GM12878 (cell line): ENCODE data around the gene MSTN. TPM values are rescaled to one million over a fixed set of nuclear protein-coding genes. Genes with fewer than 3 reads are reported as not detected.

ENCODE experiments used
- ATAC-seq: fragments of 200-7000 bp; cut with Tn5 transposase; 3 replicates; pipeline ENCODE4 v1.9.1; 2020; ENCODE audit warnings: mild to moderate bottlenecking, moderate library complexity
- BruUV-seq: library from RNA; stranded (reverse); fragments of 400-500 nt; replicated peaks from 2 replicates; lab custom pipeline; 2021; lab: Mats Ljungman, UMichigan
- CTCF ChIA-PET: fragments of 300-600 bp; sonication (Branson Sonifier 250); formaldehyde crosslinking; extraction: SDS; loops from one replicate; lab custom pipeline; 2021; ENCODE audit warnings: inconsistent platforms; lab: Yijun Ruan, JAX
- POLR2A ChIA-PET: fragments of 350-600 bp; formaldehyde crosslinking; extraction: SDS; loops from one replicate; lab custom pipeline; 2021; ENCODE audit warnings: inconsistent platforms; lab: Charles Lee
- RAD21 ChIA-PET: fragments of 300-600 bp; sonication (Branson Sonifier 250); formaldehyde crosslinking; loops from one replicate; lab custom pipeline; 2023; ENCODE audit warnings: antibody characterized with exemption; ENCODE audit not compliant: unreplicated experiment; lab: Charles Lee
- SMC1A ChIA-PET: fragments of 300-600 bp; sonication (Branson Sonifier 250); formaldehyde crosslinking; loops from one replicate; lab custom pipeline; 2023; ENCODE audit not compliant: unreplicated experiment, uncharacterized antibody; lab: Charles Lee
- DNase-seq: peaks from one replicate; pipeline ENCODE4 v3.0.0-alpha.2; 2011; ENCODE audit warnings: low read depth, low spot score
- FAIRE-seq: peaks from 3 replicates; lab custom pipeline; 2011; peaks lifted over from hg19 to GRCh38; lab: Jason Lieb, UNC
- H2AFZ ChIP-seq: 2 replicates; pipeline ENCODE4 v1.6.0; 2011; ENCODE audit warnings: low read depth, low read length, control low read depth; ENCODE audit not compliant: control insufficient read depth
- H3K27ac ChIP-seq: 2 replicates; pipeline ENCODE4 v1.5.1; 2011; ENCODE audit warnings: control low read depth; ENCODE audit not compliant: control insufficient read depth, insufficient read depth
- H3K27me3 ChIP-seq, 2 experiments: replicated peaks in 1 of 2; 2 replicates each; pipeline versions ENCODE4 v1.6.0 to v1.6.1; 2011; ENCODE audit warnings: low read length in 1 of 2; ENCODE audit not compliant: control insufficient read depth in 2 of 2, insufficient read depth in 2 of 2
- H3K36me3 ChIP-seq, 2 experiments: 2 replicates each; pipeline ENCODE4 v1.5.1; 2011; ENCODE audit warnings: low read length in 1 of 2; ENCODE audit not compliant: control insufficient read depth in 2 of 2, insufficient read depth in 2 of 2
- H3K4me1 ChIP-seq: 2 replicates; pipeline ENCODE4 v1.6.1; 2011; ENCODE audit warnings: mild to moderate bottlenecking, low read length, moderate library complexity, mixed read lengths; ENCODE audit not compliant: control insufficient read depth, insufficient read depth
- H3K4me2 ChIP-seq: 2 replicates; pipeline ENCODE4 v1.6.0; 2011; ENCODE audit warnings: control low read depth; ENCODE audit not compliant: control insufficient read depth, insufficient read depth
- H3K4me3 ChIP-seq: fragments of 200-600 bp; sonication (generic); 2 replicates; pipeline ENCODE4 v1.5.1; 2016
- H3K79me2 ChIP-seq: 2 replicates; pipeline ENCODE4 v1.6.0; 2011; ENCODE audit warnings: low read length; ENCODE audit not compliant: control insufficient read depth, insufficient read depth
- H3K9ac ChIP-seq: 2 replicates; pipeline ENCODE4 v1.8.0; 2011; ENCODE audit warnings: low read length, control low read depth, mixed read lengths; ENCODE audit not compliant: control insufficient read depth, insufficient read depth
- H3K9me3 ChIP-seq: replicated peaks from 3 replicates; pipeline ENCODE4 v1.5.1; 2011; ENCODE audit warnings: mild to moderate bottlenecking, low read length; ENCODE audit not compliant: control insufficient read depth, insufficient read depth
- H4K20me1 ChIP-seq: 2 replicates; pipeline ENCODE4 v1.6.0; 2011; ENCODE audit not compliant: control insufficient read depth, insufficient read depth
- KLF5 ChIP-seq: fragments of 450-650 bp; IDR thresholded peaks from 2 replicates; pipeline ENCODE4 v1.6.1; 2014; ENCODE audit warnings: mild to moderate bottlenecking; ENCODE audit not compliant: partially characterized antibody
- POU2F2 ChIP-seq: IDR thresholded peaks from 3 replicates; pipeline ENCODE4 v1.6.1; 2011; ENCODE audit warnings: low read depth, mild to moderate bottlenecking, low read length, borderline replicate concordance
- RAD21 ChIP-seq: IDR thresholded peaks from 2 replicates; pipeline ENCODE4 v1.6.1; 2011; ENCODE audit warnings: mild to moderate bottlenecking, low read depth, low read length, moderate library complexity; ENCODE audit not compliant: insufficient read depth
- YY1 ChIP-seq: IDR thresholded peaks from 2 replicates; pipeline ENCODE4 v1.6.1; 2011; ENCODE audit warnings: low read depth, mild to moderate bottlenecking, low read length
- WGBS: methylation state at CpG from one replicate; pipeline ENCODE4 v1.1.6; 2016; ENCODE audit warnings: low lambda C conversion rate; ENCODE audit not compliant: insufficient replicate concordance, insufficient coverage; ENCODE audit errors: missing lambda C conversion rate; 5-methylcytosine and 5-hydroxymethylcytosine counted together
- in situ Hi-C: fragments of 300-500 bp; cut with MboI; formaldehyde crosslinking; loops from 9 replicates; pipeline ENCODE4 v1.14.3; 2018; ENCODE audit warnings: mixed read lengths
- intact Hi-C: fragments of 100-400 bp; cut with micrococcal nuclease; formaldehyde crosslinking; loops from one replicate; pipeline ENCODE4 v1.14.2; 2022; ENCODE audit not compliant: unreplicated experiment
- polyA plus RNA-seq, 11 experiments: library from polyadenylated mRNA; depleted of rRNA in 4 of 11; unstranded in 6 of 11; stranded (reverse) in 5 of 11; fragments of >200 nt; fragmentation: Nextera tagmentation in 4 of 11; fragmentation: Illumina TruSeq in 1 of 11; extraction: Ambion mirVana in 4 of 11; extraction: Trizol in 1 of 11; gene quantifications; 1 replicate in 1 of 11; 2 replicates in 10 of 11; pipeline versions ENCODE4 v1.2.1 to v1.2.3, GENCODE V29; 2011 to 2016; ENCODE audit warnings: inconsistent platforms in 2 of 11, missing spikeins in 2 of 11, low read depth in 1 of 11
- total RNA-seq, 4 experiments: library from RNA; depleted of rRNA in 3 of 4; stranded (reverse); fragments of >200 nt in 3 of 4; fragmentation: Illumina TruSeq in 1 of 4; extraction: Trizol in 1 of 4; gene quantifications; 2 replicates each; pipeline versions ENCODE4 v1.2.1 to v1.2.3, GENCODE V29; 2013 to 2021
- TF ChIP-seq, protein P1 (sequence below), 3 experiments: IDR thresholded peaks in 2 of 3; conservative IDR thresholded peaks in 1 of 3; 2 replicates each; pipeline ENCODE4 v1.5.1; 2011; ENCODE audit warnings: low read depth in 3 of 3, low read length in 3 of 3, mild to moderate bottlenecking in 3 of 3, control low read depth in 2 of 3, moderate library complexity in 2 of 3, inconsistent platforms in 1 of 3, mixed read lengths in 1 of 3; ENCODE audit not compliant: control insufficient read depth in 2 of 3, insufficient read depth in 1 of 3; ENCODE audit errors: extremely low read depth in 1 of 3
- TF ChIP-seq, protein P2 (sequence below): IDR thresholded peaks from 2 replicates; pipeline ENCODE4 v1.6.1; 2012; ENCODE audit warnings: mild to moderate bottlenecking, low read depth, low read length
- TF ChIP-seq, protein P3 (sequence below): IDR thresholded peaks from 2 replicates; pipeline ENCODE4 v1.6.1; 2012; ENCODE audit warnings: low read length, inconsistent platforms

Gene MSTN
- total and polyA plus RNA-seq, 10 of the 15 experiments (the other 5 are each of a cell fraction or from before 2014, with no cell fraction given): 0.04 to 0.33 (median 0.10) TPM; not detected in 7

DNA sequence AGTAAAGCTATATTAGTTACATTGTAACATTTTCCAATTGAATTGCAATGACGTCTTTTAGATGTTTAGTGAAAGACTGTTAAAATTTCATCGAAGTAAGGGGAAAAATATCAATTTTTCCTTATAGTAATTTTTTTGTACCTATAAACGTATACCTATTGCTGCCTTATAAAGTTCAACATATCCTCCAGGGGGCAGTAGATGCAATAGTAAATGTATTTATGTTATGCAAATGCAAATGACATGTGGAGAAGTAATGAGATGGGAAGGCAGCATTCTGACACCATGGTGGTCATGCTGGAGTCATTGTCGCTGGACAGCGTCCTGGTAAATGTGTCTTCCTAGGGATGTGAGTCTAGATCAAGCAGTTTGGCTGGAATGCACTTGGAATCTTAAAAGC is 38.7 kb downstream of the MSTN start:
- H3K4me1 ChIP-seq: no peaks in the 10 kb centered on the region
- intact Hi-C loops: no loop called here
- H3K79me2 ChIP-seq: no peaks in the 10 kb centered on the region
- no peak overlapping the region for H3K27ac ChIP-seq
- CTCF ChIA-PET: interaction anchor here (1.0 to 2.0 kb wide), 6 partner anchors 11 to 289 kb away, joined by 3 to 8 read pairs (median 4); no protein-coding TSS in a partner anchor
- no peak overlapping the region for H2AFZ ChIP-seq
- FAIRE-seq: peak; percentile 83
- POLR2A ChIA-PET: no interaction called here
- BruUV-seq: no TSS peak
- SMC1A ChIA-PET: interaction anchor here (0.6 to 1.1 kb wide), 3 partner anchors 17 to 253 kb away, joined by 3 read pairs; no protein-coding TSS in a partner anchor
- TF ChIP-seq YY1 (no peak), RAD21 (0 out of 2 replicates have a peak, but pooled peaks have one; percentile 24), KLF5 (no peak), POU2F2 (peak; percentile 88; the same call in 2 of the 3 replicates)
- TF ChIP-seq, protein P1, sequence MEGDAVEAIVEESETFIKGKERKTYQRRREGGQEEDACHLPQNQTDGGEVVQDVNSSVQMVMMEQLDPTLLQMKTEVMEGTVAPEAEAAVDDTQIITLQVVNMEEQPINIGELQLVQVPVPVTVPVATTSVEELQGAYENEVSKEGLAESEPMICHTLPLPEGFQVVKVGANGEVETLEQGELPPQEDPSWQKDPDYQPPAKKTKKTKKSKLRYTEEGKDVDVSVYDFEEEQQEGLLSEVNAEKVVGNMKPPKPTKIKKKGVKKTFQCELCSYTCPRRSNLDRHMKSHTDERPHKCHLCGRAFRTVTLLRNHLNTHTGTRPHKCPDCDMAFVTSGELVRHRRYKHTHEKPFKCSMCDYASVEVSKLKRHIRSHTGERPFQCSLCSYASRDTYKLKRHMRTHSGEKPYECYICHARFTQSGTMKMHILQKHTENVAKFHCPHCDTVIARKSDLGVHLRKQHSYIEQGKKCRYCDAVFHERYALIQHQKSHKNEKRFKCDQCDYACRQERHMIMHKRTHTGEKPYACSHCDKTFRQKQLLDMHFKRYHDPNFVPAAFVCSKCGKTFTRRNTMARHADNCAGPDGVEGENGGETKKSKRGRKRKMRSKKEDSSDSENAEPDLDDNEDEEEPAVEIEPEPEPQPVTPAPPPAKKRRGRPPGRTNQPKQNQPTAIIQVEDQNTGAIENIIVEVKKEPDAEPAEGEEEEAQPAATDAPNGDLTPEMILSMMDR (IDR thresholded peaks at IDR 0.05 in 2 of 3, conservative IDR thresholded peaks at IDR 0.05 in 1 of 3; ENCODE audit: control insufficient read depth in 2 of 3, extremely low read depth in 1 of 3, insufficient read depth in 1 of 3, low read depth in 3 of 3, low read length in 3 of 3): peak; percentile 15 to 44 (median 43); a peak in 3 of 6 replicates
- TF ChIP-seq, protein P2, sequence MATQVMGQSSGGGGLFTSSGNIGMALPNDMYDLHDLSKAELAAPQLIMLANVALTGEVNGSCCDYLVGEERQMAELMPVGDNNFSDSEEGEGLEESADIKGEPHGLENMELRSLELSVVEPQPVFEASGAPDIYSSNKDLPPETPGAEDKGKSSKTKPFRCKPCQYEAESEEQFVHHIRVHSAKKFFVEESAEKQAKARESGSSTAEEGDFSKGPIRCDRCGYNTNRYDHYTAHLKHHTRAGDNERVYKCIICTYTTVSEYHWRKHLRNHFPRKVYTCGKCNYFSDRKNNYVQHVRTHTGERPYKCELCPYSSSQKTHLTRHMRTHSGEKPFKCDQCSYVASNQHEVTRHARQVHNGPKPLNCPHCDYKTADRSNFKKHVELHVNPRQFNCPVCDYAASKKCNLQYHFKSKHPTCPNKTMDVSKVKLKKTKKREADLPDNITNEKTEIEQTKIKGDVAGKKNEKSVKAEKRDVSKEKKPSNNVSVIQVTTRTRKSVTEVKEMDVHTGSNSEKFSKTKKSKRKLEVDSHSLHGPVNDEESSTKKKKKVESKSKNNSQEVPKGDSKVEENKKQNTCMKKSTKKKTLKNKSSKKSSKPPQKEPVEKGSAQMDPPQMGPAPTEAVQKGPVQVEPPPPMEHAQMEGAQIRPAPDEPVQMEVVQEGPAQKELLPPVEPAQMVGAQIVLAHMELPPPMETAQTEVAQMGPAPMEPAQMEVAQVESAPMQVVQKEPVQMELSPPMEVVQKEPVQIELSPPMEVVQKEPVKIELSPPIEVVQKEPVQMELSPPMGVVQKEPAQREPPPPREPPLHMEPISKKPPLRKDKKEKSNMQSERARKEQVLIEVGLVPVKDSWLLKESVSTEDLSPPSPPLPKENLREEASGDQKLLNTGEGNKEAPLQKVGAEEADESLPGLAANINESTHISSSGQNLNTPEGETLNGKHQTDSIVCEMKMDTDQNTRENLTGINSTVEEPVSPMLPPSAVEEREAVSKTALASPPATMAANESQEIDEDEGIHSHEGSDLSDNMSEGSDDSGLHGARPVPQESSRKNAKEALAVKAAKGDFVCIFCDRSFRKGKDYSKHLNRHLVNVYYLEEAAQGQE: no peak
- TF ChIP-seq, protein P3, sequence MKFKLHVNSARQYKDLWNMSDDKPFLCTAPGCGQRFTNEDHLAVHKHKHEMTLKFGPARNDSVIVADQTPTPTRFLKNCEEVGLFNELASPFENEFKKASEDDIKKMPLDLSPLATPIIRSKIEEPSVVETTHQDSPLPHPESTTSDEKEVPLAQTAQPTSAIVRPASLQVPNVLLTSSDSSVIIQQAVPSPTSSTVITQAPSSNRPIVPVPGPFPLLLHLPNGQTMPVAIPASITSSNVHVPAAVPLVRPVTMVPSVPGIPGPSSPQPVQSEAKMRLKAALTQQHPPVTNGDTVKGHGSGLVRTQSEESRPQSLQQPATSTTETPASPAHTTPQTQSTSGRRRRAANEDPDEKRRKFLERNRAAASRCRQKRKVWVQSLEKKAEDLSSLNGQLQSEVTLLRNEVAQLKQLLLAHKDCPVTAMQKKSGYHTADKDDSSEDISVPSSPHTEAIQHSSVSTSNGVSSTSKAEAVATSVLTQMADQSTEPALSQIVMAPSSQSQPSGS: no peak
- TF ChIP-seq, all 136 proteins: peak for 3
- ATAC-seq: peak; percentile 86
- in situ Hi-C loops: no loop called here
- Histone ChIP-seq H3K4me3 (no peak overlapping the region), H3K4me2 (no peak overlapping the region), H3K27me3 (no peaks in the 10 kb centered on the region; a peak in 1 of 4 replicates), H4K20me1 (no peaks in the 10 kb centered on the region), H3K9ac (no peak overlapping the region), H3K36me3 (no peaks in the 10 kb centered on the region), H3K9me3 (no peaks in the 10 kb centered on the region; the same call in 2 of the 3 replicates)
- RAD21 ChIA-PET: no interaction called here
- WGBS: 7% methylated on average over 5 of the region's 5 CpGs
- no peak for DNase-seq
